Measurements from ENCODE around the gene DCTD. TPM values are rescaled to one million over a fixed set of nuclear protein-coding genes. Genes with fewer than 3 reads are reported as not detected.

Gene DCTD
- total RNA-seq, 4 donors from 2014 or later, result 99.3 to 150 (median 119) TPM

GRCh38 chr4:182944484-182945213 is 27.5 kb upstream of the DCTD start:
- WGBS, 2 donors, result 76 to 77% methylated on average over 4 of the region's 4 CpGs
- Histone ChIP-seq H3K36me3 (no peaks in the 10 kb centered on the region), H3K4me3 (replicated peaks in 1 of 3) (no peak overlapping the region), H3K27me3 (no peaks in the 10 kb centered on the region), H3K4me1 (no peaks in the 10 kb centered on the region), H3K27ac (no peak overlapping the region), H3K9me3 (no peaks in the 10 kb centered on the region)
- intact Hi-C loops (cut with DNase I), result no loop called here
- TF ChIP-seq POLR2A (IDR thresholded peaks at IDR 0.05) (no peak), CTCF (IDR thresholded peaks at IDR 0.05) (no peak)
- DNase-seq, result no peak

GRCh38 chr4:182939680-182940079 is 22.5 kb upstream of the DCTD start:
- no peaks in the 10 kb centered on the region for H3K9me3 ChIP-seq
- 65 to 66% methylated on average over 9 of the region's 9 CpGs for WGBS, 2 donors
- no peaks in the 10 kb centered on the region for H3K27me3 ChIP-seq
- intact Hi-C loops (cut with DNase I), result loop anchor here (5.0 to 10.0 kb wide), 2 partner anchors 135 to 323 kb away; no protein-coding TSS in a partner anchor
- no peaks in the 10 kb centered on the region for H3K4me1 ChIP-seq
- peak; percentile 14 to 17 for DNase-seq
- TF ChIP-seq CTCF (IDR thresholded peaks at IDR 0.05) (no peak), POLR2A (IDR thresholded peaks at IDR 0.05) (no peak)
- H3K36me3 ChIP-seq, result no peaks in the 10 kb centered on the region
- H3K4me3 ChIP-seq (replicated peaks in 1 of 3), result no peak overlapping the region
- H3K27ac ChIP-seq, result no peak overlapping the region

- intact Hi-C loops (cut with DNase I), result loop anchor here (5.0 to 10.0 kb wide), 2 partner anchors 137 to 324 kb away; no protein-coding TSS in a partner anchor
- Histone ChIP-seq H3K9me3 (no peaks in the 10 kb centered on the region), H3K4me1 (no peaks in the 10 kb centered on the region), H3K27me3 (no peaks in the 10 kb centered on the region), H3K36me3 (no peaks in the 10 kb centered on the region), H3K27ac (no peak overlapping the region), H3K4me3 (replicated peaks in 1 of 3) (no peak overlapping the region)
- WGBS, 2 donors, result 15 to 23% methylated on average over 11 to 14 of the region's 14 CpGs
- peak; percentile 71 to 80 for DNase-seq
- no peak for TF ChIP-seq POLR2A (IDR thresholded peaks at IDR 0.05)
- peak; percentile 60 to 91 (median 86) for TF ChIP-seq CTCF (IDR thresholded peaks at IDR 0.05)
Measured at GRCh38 chr4:182938205-182938645, 21.0 kb upstream of the DCTD start.

- Histone ChIP-seq H3K27ac (no peak overlapping the region), H3K9me3 (no peaks in the 10 kb centered on the region), H3K27me3 (no peaks in the 10 kb centered on the region), H3K4me3 (replicated peaks in 1 of 3) (no peak overlapping the region), H3K4me1 (no peaks in the 10 kb centered on the region), H3K36me3 (no peaks in the 10 kb centered on the region)
- 79 to 80% methylated on average over 5 of the region's 5 CpGs for WGBS, 2 donors
- no peak for DNase-seq
- no peak for TF ChIP-seq POLR2A (IDR thresholded peaks at IDR 0.05)
- no peak for TF ChIP-seq CTCF (IDR thresholded peaks at IDR 0.05)
- intact Hi-C loops (cut with DNase I), result loop anchor here (5.0 to 10.0 kb wide), 2 partner anchors 137 to 325 kb away; no protein-coding TSS in a partner anchor
Measured at GRCh38 chr4:182937268-182938204, 20.4 kb upstream of the DCTD start.
